ENCODE measurements around the gene BSND.

DNA sequence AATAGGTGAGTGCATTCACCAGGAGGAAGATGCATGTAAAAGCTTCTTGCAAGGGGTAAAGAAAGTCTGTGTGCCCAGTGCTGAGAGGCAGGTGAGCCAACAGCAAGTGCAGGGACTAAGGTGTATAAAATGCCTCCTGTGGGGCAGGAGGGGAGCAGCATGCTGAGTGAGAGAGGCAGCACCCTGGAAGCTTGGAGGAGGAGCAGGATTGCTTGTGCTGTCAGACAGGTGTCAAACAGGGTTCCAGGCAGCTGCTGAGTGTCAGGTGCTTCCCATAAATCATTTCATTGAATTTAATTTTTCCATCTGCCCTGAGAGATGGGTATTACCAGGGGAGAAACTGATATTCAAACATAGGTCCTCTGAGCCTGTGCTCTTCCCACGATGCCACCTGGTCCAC, 13.9 kb downstream of the BSND start:
- TF ChIP-seq CTCF (IDR thresholded peaks at IDR 0.05; ENCODE audit: low read length) (no peak), EZH2 (IDR thresholded peaks at IDR 0.05; ENCODE audit: borderline replicate concordance, low read length) (no peak)
